HG03354 (cell line): Measurements from ENCODE around the gene CEMIP.

ENCODE experiments used
- ATAC-seq: cut with Tn5 transposase; IDR thresholded peaks from one replicate; pipeline ENCODE4 v1.9.1; 2021; ENCODE audit warnings: mild to moderate bottlenecking; ENCODE audit not compliant: unreplicated experiment, poor library complexity, severe bottlenecking

The CEMIP gene, protein sequence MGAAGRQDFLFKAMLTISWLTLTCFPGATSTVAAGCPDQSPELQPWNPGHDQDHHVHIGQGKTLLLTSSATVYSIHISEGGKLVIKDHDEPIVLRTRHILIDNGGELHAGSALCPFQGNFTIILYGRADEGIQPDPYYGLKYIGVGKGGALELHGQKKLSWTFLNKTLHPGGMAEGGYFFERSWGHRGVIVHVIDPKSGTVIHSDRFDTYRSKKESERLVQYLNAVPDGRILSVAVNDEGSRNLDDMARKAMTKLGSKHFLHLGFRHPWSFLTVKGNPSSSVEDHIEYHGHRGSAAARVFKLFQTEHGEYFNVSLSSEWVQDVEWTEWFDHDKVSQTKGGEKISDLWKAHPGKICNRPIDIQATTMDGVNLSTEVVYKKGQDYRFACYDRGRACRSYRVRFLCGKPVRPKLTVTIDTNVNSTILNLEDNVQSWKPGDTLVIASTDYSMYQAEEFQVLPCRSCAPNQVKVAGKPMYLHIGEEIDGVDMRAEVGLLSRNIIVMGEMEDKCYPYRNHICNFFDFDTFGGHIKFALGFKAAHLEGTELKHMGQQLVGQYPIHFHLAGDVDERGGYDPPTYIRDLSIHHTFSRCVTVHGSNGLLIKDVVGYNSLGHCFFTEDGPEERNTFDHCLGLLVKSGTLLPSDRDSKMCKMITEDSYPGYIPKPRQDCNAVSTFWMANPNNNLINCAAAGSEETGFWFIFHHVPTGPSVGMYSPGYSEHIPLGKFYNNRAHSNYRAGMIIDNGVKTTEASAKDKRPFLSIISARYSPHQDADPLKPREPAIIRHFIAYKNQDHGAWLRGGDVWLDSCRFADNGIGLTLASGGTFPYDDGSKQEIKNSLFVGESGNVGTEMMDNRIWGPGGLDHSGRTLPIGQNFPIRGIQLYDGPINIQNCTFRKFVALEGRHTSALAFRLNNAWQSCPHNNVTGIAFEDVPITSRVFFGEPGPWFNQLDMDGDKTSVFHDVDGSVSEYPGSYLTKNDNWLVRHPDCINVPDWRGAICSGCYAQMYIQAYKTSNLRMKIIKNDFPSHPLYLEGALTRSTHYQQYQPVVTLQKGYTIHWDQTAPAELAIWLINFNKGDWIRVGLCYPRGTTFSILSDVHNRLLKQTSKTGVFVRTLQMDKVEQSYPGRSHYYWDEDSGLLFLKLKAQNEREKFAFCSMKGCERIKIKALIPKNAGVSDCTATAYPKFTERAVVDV (N-terminal part only)

DNA sequence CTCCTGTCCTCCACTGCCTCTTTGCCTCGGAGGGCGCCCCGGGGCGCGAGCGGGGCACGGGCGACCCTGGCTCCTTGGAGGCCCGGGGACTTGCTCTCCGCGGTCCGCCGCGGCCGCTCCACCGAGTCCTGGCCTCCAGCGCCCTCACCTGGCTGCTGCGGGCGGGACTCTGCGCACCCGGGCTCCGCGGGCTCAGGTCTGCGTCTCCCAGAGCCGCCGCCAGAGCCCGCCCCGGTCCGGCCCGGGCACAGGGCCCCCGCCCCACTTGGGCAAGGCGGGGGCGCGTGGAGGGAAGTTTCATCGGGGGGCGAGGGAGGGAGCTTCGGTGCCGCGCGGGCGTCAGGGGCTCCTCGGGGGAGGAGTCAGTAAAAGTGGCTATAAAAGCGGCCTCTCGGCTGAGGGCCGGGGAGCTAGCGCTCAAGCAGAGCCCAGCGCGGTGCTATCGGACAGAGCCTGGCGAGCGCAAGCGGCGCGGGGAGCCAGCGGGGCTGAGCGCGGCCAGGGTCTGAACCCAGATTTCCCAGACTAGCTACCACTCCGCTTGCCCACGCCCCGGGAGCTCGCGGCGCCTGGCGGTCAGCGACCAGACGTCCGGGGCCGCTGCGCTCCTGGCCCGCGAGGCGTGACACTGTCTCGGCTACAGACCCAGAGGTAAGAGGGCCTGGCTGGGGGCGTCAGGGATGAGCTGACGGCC lies at the start of gene CEMIP:
Gene CEMIP, plus strand, starts transcription at position 407 of the 694 bp plus-strand sequence. CDS start 94,510 bp downstream, outside the sequence.
- ATAC-seq: no peak

DNA sequence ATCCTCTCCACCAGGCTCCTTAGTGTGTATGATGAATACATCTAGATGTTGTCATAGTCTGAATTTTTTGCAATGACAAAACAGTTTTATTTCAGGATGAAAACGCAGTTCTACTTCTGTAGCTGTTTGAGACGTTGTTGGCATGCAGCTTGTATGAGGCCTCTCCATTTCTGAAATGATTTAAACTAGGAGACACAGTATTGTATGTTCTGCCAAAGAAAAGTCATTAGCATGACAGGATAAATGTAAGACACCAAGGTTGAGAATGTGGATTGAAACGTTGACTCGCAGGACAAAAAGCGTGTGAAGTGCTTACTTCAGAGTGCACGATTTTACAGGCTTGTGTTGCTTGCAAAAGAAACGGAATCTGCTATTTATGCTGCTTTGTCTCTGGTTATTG lies 48.8 kb upstream of the CEMIP start:
- no peak for ATAC-seq

DNA sequence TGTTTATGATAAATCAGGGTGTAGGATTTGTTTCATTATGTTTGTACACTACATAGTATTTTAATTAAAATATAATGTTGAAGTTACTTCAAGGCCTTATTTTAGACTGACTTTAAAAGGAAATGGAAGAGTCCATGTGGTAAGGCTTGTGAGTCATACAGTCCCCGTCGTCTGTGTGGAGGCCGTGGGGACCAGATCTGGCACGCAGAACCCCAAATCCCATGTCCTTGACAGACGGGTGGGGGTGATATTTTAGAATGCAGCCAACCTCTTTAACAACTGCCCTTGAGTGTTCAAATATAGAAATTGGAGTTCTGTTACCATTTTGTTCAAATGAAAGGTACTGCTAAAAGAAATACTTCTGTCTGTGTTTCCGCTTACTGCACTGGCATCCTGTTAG lies 48.2 kb upstream of the CEMIP start:
- no peak for ATAC-seq

DNA sequence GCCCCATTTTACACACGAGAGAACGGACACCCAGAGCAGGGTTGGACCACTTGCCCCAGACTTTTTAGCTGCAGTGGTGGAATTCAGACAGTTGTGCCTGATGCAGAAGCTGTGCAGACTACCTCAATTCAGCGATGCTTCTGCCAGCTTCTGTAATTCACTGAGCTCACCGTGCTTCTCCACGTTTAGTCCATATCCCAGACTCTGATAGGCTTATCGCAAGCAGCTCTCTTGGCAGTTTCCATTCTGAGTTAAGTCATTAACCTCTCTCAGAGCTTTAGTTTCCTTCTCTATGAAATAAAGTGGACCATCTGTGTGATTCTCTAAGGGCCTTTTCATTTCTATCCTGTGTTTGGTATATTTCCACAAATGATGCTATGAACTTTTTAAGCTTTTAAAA lies 47.0 kb upstream of the CEMIP start:
- ATAC-seq: no peak

DNA sequence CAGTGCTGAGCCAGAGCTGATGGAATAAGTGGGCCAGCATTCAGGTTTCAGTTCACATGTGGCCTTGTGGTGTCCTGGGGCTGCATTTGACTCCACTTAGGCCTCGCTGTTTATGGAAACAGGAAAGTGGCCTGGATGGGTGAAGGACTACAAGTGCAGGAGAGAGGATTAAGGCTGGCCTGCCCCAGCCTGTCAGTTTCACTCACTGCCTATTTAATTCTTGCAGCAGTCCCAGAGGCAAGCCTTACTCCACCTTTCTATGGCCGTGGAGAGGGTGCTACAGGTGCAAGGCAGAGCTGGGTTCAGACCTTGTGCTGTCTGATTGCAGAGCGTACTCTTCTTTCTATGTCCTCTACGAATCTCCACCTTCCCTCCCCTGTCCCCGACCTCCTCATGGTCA lies 46.4 kb upstream of the CEMIP start:
- no peak for ATAC-seq

DNA sequence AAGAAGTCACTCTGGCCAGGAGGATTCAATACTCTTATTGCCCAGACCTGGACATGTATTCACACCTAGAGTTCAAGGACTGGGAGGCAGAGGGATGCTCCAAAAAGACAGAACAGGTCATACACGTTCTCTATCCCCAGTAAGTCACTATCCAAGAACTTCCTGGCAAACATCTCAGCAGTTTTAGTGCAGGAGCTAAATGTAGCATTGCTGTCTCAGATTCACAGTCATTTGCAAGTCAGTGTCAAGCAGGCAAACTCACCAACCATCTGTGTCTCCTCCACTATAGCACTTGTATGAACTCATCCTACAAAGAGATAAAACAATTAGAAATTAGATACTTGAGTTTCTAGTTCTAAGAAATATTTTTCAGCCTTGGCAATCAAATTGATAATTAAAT lies 45.7 kb upstream of the CEMIP start:
- no peak for ATAC-seq

DNA sequence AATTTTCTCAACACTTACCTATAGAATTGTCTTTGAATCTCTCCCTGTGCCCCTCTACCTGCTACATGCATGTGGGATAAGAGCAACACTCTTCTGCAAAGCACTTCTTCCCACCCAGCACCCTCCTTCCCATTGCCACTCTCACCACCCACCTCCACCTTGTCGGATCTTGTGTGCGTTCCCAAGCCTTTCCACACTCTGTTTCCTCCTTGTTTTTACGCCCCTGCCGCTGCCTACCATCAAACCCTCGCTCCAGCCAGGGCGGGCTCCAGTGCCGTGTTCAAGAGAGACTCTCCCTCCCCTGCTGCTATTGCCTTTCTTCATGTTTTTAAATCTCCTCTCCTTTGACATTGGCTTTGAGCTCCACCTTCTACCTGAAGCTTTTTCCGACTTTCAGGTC lies 43.8 kb upstream of the CEMIP start:
- no peak for ATAC-seq

DNA sequence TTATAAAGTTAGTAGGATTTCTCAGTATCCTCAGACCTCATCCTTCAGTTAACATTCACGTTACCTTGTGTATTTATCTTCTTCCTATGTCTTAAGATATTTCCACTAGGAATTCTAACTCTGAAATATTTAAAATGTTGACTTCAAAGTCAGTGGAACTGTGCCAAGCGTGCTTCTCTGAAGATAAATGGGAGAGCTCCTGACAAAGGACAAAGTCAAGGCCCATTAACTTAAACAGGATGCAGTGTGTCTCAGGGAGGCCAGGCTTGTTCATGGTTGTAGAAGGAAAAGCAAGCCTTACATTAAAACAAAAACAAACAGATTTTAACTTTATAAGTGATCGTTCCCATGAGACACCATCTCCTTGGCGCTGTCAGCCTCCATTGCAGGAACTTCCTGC lies 42.6 kb upstream of the CEMIP start:
- no peak for ATAC-seq

DNA sequence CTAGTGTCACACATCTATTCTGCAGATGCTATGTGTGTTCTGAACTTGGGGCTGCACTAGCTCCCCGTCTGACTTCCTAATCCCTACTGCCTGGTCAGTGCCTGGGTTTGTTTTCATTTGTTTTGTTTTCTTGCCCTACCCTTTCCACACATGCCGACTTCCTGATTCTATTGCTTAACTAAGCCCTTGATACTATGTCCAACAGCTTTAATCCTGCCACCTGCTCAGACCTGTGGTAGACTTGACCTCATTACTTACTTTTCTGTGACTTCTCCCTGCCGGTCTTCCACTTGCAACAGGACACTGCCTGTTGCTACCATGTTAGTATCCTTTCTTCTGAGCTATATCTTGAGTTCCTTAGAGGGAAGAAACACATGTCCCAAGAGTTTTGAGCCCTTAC lies 39.3 kb upstream of the CEMIP start:
- ATAC-seq: no peak

DNA sequence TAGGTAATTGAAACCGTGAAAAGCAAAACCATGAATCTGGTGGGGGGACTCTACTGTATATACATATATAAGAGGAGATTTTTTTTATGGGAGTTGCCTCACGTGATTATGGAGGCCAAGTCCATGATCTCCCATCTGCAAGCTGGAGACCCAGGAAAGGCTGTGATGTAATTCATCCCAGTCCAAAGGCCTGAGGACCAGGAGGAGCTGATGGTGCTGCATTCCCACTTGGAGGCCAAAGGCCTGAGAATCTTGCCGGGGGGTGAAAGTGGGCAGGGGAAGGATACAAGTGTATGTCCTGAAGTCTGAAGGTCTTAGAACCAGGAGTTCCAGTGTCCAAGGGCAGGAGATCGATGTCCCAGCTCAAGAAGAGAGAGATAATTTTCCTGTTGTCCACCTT lies 37.1 kb upstream of the CEMIP start:
- ATAC-seq: no peak

DNA sequence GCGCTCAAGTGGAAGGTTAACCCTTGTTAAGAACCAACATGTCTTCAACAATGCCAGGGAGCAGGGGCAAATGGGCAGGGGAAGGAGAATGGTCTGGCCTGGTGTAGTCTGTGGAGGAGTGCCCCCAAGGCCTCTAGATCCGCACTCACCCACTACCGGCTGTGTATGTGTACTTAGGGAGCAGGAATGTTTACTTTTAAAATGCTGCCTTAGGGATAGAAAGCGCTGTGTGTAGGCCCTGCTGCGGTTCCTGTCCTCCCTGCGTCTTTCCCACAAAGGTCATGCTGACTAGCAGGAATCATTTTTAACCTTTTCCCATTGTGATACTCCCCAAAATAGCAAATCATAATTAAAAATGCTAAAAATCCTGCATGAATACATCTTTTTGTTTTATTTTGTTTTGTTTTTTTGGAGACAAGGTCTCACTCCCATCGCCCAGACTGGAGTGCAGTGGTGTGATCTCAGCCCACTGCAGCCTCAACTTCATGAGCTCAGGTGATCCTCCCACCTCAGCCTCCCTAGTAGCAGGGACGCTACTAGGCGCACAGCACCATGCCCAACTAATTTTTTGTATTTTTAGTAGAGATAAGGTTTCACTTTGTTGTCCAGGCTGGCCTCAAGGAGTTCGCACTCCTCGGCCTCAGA lies 35.9 kb upstream of the CEMIP start:
- ATAC-seq: no peak

DNA sequence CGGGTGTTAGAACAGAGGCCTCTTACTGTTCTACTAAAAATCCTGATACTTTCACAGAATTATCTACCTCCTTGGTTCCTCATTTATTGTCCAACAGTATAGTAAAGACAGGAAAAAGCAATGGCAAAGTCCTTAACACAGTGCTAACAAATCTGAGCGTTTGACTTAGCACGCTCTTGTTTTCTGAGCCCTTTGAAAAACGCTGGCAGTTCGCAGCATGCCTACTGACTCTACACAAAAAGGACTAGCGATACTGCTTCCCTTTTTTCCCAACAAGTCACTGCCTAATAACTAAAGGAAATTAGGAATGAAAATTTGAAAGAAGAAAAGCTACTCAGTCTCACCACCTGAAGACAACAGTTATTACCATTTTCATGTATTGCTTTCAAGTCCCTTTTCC lies 34.8 kb upstream of the CEMIP start:
- ATAC-seq: no peak

DNA sequence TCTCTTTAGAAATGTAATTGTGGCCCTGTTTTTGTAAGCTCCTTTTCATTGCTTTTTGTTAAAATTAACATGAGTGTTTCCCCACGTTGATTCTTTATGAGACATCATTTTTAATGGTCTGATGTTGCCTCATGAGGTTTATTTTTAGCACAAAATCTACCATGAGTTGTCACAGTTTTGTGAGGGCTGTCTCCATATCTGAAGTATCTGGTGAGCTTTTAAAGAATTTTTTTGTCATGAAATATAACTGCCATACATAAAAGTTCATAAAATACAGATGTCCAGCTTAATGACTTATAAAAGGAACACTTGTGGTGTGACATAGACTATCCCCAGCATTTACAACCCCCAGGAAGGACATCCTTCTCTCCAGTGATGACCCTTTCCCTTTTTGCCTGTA lies 34.3 kb upstream of the CEMIP start:
- ATAC-seq: no peak

DNA sequence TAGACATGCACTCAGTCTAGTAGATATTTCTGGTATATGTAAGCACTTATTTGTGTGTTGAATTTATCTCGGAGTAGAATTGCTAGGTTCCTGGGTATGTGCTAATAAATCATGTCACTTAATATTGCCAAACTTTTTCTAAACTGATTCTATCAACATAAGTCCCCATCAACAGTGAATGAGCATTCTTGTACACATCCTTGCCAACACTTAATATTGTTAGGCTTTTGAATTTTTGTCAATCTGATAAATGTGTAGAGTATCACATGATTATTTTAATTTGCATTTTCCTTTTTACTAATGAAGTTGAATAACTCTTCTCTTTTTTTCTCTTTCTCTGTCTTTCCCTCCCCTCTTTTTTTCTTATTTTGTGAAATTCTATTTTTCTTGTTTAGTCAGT lies 33.3 kb upstream of the CEMIP start:
- ATAC-seq: no peak

DNA sequence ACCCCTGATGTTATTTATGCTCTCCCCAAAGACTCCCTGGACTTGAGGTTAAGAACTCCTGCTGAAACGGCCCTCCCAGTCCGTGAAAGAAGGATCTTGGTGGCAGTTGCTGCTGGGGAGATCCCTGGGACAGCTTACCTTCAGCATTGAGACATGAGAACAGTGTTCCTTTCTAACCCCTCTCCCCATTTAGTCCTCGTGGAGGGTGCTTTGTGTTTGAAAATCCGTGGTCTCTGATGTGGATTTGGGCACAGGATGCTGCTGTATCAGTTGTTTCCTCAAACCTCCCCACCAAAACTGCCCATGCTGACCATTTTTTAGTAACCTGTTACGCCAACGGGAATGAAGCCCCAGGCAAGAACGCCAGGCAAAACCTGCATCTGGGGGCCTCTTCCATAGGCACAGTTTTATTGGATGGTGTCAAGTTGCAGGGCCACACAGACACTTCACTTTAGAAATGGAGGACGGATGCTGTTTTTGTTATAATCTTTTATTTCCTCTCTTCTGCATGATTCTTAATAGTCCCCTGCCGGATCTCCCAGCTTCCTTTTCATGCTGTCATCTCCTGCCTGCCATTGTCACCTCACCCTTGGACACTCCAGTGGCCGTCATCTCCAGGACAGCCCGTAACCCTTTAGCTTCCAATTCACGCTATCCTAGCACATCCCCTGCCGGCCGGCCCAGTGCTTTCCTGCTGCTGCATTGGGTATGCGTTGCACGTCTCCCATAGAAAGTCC lies 31.7 kb upstream of the CEMIP start:
- ATAC-seq: no peak

DNA sequence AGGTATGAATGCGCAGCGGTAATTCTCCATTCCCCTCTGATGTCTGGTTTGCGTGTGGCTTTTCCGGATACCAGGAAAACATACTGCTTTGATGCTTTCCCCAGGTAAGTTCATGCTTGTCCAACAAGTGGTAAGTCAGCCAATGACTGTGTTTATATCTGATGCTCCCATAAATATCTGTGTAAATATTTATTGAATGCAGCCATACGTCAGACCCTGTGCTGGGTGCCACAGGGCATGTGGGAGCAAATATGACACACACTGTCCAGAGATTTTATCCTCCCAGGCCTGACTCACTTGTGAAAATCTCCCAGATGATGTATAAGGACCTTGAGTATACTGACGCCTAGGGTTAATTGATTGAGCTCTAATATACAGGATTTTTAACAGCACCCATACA lies 29.6 kb upstream of the CEMIP start:
- no peak for ATAC-seq

DNA sequence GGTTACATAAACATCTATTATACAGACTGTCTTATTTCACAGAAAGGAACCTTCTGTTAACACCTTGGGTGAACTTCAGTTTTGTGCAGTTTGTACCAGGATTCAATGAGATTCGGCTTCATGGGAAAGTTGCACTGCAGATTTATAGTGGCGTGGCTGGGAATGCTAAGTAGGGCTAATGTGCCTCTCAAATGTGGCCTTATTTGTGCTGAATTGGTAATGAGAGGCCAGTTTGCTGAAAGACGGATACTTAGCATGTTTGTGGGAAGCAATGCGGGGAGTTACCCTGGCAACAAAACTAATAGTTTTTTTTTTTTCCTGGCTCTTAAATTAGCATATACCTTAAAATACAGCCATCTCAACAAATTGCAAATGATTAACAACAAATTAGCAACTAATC lies 28.6 kb upstream of the CEMIP start:
- no peak for ATAC-seq

DNA sequence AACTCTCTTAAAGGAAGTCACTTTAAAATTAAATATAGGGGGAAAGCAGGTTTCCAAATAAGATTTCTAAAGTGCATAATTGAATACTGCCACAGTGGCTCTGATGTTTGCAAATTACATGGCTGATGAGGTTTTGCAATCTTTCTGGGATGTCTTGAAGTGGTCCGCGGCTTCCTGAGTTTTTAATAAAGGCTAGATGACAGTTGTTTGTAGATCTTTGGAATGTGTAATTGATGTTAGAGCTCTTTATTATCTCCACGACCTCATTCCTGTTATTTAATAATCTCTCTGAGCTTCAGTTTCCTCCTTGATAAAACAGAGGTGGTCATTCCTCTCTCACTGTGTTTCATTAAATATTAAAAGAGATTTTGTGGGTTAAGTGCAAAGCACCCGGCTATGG lies 27.0 kb upstream of the CEMIP start:
- no peak for ATAC-seq

DNA sequence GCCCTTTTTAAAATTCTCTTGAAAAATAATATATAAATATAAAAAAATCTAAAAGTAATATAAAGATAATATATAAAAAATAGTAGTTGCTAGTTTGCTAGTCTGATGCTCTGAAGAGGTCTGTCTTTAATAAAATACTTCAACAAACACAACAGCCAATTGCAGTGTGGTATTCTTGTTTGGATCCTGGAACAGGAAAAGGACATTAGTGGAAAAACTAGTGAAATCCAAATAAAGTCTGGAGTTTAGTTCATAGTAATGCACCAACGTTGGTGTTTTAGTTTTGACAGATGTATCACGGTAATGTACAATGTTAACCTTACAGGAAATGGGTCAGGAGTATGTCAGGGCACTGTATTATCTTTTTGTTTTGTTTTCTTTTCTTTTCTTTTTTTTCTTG lies 26.0 kb upstream of the CEMIP start:
- ATAC-seq: no peak
